GM18511 (cell line): ENCODE measurements around the gene ZNF268.
"Not testable (repeated sequence)": the region's sequence is repeated elsewhere in the genome, so short reads cannot be mapped to it uniquely, and the experiment has no call there.

Source experiments
- ATAC-seq: cut with Tn5 transposase; IDR thresholded peaks from one replicate; pipeline ENCODE4 v1.9.1; 2021; ENCODE audit warnings: mild to moderate bottlenecking, moderate library complexity; ENCODE audit not compliant: unreplicated experiment

ZNF268 gene

GRCh38 chr12:133226690-133227089, 45.4 kb downstream of the ZNF268 start:
- ATAC-seq = no peak

GRCh38 chr12:133227281-133227852, 46.1 kb downstream of the ZNF268 start:
- no peak for ATAC-seq

GRCh38 chr12:133231001-133231400, 49.7 kb downstream of the ZNF268 start:
- no peak for ATAC-seq

GRCh38 chr12:133233006-133233405, 51.7 kb downstream of the ZNF268 start:
- ATAC-seq = no peak

DNA sequence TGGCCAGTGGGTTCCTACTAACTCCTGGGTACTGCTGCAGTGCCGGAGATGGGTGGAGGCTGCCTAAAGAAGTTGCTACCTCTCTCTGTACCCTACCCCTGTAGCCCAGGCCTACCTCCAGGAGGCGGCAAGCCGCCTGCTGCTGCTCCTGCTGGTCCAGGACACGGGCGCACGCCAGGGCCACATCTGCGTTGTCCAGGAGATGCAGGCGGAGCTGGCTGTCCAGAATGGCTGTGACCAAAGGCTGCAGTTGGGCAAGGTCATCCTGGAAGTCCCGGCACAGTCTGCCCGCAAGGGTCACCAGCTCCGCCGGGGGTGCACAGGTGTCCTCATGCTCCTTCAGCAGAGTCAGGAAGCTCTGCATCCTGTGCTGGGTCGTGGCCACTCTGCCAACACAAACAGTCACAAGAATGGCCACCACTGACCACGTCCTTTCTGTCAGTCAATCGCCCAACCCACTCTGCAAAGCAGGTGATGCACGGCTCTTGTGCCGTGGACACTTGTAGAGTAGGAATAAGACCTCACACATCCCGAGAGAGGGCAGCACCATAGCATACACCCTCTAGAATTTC, 52.8 kb downstream of the ZNF268 start:
- no peak for ATAC-seq

- no peak for ATAC-seq
Observed at GRCh38 chr12:133234971-133235370, 53.7 kb downstream of the ZNF268 start.

DNA sequence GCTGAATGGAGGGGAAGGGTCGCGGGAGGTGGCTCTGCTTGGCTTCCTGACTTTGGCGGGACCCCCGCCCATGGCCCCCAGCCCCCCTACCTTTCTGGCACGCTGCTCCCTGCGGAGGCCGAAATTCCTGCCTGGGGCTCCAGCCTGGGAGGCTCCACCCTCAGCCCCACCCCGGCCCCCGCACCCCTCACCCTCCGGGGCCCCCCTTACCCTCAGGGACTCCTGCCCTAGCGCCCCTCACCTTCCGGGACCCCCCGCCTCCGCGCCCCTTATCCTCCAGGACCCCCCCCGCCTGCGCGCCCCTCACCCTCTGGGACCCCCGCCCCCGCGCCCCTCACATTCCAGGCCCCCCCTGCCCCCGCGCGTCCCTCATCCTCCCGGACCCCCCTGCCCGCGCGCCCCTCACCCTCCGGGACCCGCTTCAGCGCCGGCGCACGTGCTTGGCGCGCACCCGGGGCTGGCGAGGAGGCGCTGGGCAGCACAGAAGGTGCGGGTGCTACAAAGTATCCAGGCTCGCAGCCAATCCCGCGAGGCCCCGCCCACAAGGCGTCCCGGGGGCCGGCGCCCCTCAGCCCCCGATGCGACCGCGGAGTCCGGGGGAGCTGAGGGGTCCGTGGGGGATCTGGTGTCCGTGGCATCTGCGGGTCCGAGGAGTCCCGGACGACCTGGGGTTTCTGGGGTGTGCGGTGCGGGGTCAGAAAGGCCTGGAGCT, 54.3 kb downstream of the ZNF268 start, which contains the start of gene ANHX:
ANHX (minus strand) TSS at position 477 of the 712 bp plus-strand sequence. CDS start 1,521 bp downstream, outside the sequence.
- no peak for ATAC-seq

DNA sequence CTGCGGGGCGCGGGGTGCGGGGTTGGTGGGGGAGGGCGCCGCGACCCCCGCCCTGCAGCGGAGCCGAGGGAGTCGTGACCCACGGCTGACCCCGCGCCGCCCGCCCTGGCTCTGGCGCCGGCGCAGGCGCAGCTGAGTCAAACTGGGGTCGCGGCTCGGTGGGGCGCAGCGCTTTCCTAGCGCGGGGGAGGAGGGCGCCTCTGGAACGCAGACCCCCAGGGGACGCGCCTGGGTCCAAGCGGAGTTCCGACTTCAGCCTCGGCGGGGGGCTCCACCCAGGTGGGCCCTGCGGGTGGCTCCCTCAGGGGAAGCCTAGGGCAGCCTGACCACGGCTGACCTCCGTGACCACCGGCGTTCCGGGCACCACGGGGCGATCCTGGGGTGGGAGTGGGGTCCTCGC, 54.8 kb downstream of the ZNF268 start:
- no peak for ATAC-seq

- no peak for ATAC-seq
Observed at GRCh38 chr12:133236556-133236955, 55.3 kb downstream of the ZNF268 start.

- no peak for ATAC-seq
Observed at GRCh38 chr12:133251732-133252131, 70.4 kb downstream of the ZNF268 start.

DNA sequence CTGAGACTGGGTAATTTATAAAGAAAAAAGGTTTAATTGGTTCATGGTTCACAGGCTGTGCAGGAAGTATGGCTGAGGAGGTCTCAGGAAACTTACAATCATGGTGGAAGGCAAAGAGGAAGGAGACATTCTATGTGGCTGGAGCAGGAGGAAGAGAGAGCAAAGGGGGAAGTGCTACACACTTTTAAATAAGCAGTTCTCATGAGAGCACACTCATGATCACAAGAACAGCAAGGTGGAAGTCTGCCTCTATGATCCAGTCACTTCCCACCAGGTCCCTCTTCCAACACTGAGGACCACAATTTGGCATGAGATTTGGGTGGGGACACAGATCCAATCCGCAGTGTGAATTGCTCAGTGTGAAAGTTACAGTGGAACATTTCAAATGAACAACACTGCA, 74.5 kb downstream of the ZNF268 start:
- ATAC-seq = not testable (repeated sequence)

DNA sequence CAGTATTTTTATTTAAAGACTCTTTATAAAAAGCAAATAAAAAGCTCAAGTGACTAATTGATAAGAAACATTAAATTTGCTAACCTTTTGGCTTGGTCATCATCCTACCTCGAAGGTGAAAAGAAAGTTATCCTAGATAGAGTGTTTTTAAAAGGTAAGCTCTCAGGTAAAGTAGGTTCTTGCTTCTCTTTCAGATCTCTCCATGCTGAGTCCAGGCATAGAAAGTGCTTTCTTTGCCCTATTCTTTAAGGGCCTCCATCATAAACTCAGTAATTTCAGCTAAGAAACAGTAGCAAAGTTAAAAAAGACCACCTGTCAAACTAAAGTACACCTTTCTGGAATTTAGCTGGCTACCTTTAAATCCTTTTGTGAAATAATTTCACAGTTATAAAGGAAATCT, 75.0 kb downstream of the ZNF268 start:
- ATAC-seq = no peak

DNA sequence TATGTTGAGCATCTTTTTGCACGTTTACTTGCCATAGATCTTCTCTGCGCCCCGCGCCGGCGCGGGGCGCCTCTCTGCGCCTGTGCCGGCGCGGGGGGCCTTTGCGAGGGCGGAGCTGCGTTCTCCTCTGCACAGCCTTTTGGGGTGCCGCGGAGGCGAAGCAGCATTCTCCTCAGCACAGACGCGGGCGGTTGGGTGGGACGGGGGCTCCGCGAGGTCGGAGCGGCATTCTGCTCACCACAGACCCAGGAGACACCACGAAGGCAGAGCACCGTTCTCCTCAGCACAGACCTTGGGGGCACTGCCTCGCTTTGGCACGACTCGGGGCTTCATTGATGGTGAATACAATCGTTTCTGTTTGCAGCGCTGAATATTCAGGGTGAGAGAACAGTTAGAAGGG, 82.9 kb downstream of the ZNF268 start:
- no peak for ATAC-seq
